HEK293T (cell line): ENCODE results near the gene SSUH2.

Source experiments
- CTCF ChIA-PET: fragments of 350-600 bp; formaldehyde crosslinking; extraction: SDS; loops from one replicate; lab custom pipeline; 2021; ENCODE audit warnings: antibody characterized with exemption, inconsistent platforms; lab: Yijun Ruan, JAX
- POLR2A ChIA-PET: fragments of 350-600 bp; formaldehyde crosslinking; extraction: SDS; loops from one replicate; lab custom pipeline; 2020; ENCODE audit warnings: antibody characterized with exemption, inconsistent platforms; lab: Yijun Ruan, JAX
- DNase-seq: peaks from one replicate; pipeline ENCODE4 v3.0.0; 2012; ENCODE audit warnings: mixed read lengths; ENCODE audit errors: extremely low spot score
- ARNT ChIP-seq: fragments of 450-650 bp; IDR thresholded peaks from 2 replicates; pipeline ENCODE4 v1.6.1; 2017; ENCODE audit warnings: mild to moderate bottlenecking
- BHLHE40 ChIP-seq: fragments of 450-650 bp; IDR thresholded peaks from 2 replicates; pipeline ENCODE4 v1.6.1; 2016; ENCODE audit warnings: mild to moderate bottlenecking, moderate library complexity, borderline replicate concordance
- CTBP1 ChIP-seq: fragments of 450-650 bp; IDR thresholded peaks from 2 replicates; pipeline ENCODE4 v1.6.1; 2016; ENCODE audit warnings: borderline replicate concordance
- ELF4 ChIP-seq: fragments of 450-650 bp; IDR thresholded peaks from 2 replicates; pipeline ENCODE4 v1.6.1; 2017; ENCODE audit warnings: antibody characterized with exemption
- FOXA1 ChIP-seq: fragments of 450-650 bp; IDR thresholded peaks from 2 replicates; pipeline ENCODE4 v1.6.1; 2016; ENCODE audit warnings: mild to moderate bottlenecking
- FOXK2 ChIP-seq: fragments of 450-650 bp; IDR thresholded peaks from 2 replicates; pipeline ENCODE4 v1.6.1; 2016; ENCODE audit warnings: mild to moderate bottlenecking
- FOXM1 ChIP-seq: fragments of 450-650 bp; IDR thresholded peaks from 2 replicates; pipeline ENCODE4 v1.6.1; 2017; ENCODE audit warnings: mild to moderate bottlenecking, borderline replicate concordance
- HDGF ChIP-seq: fragments of 450-650 bp; IDR thresholded peaks from 2 replicates; pipeline ENCODE4 v1.6.1; 2017; ENCODE audit warnings: antibody characterized with exemption, borderline replicate concordance
- L3MBTL2 ChIP-seq: fragments of 450-650 bp; conservative IDR thresholded peaks from 2 replicates; pipeline ENCODE4 v1.6.1; 2016; ENCODE audit warnings: mild to moderate bottlenecking
- LEF1 ChIP-seq: fragments of 450-650 bp; IDR thresholded peaks from 2 replicates; pipeline ENCODE4 v1.6.1; 2017; ENCODE audit warnings: mild to moderate bottlenecking, borderline replicate concordance
- NFRKB ChIP-seq: fragments of 450-650 bp; IDR thresholded peaks from 2 replicates; pipeline ENCODE4 v1.6.1; 2016; ENCODE audit warnings: mild to moderate bottlenecking, moderate library complexity
- PKNOX1 ChIP-seq: fragments of 450-650 bp; IDR thresholded peaks from 2 replicates; pipeline ENCODE4 v1.6.1; 2016
- SP1 ChIP-seq: fragments of 450-650 bp; IDR thresholded peaks from 2 replicates; pipeline ENCODE4 v1.6.1; 2017
- SUZ12 ChIP-seq: fragments of 450-650 bp; IDR thresholded peaks from 2 replicates; pipeline ENCODE4 v1.6.1; 2016; ENCODE audit warnings: mild to moderate bottlenecking
- TARDBP ChIP-seq: fragments of 450-650 bp; IDR thresholded peaks from 2 replicates; pipeline ENCODE4 v1.6.1; 2016
- ZNF384 ChIP-seq: fragments of 450-650 bp; IDR thresholded peaks from 2 replicates; pipeline ENCODE4 v1.6.1; 2016

The SSUH2 gene

GRCh38 chr3:8640223-8640622 lies 4.4 kb downstream of the SSUH2 start:
- no peak for DNase-seq
- POLR2A ChIA-PET: no interaction called here
- CTCF ChIA-PET: no interaction called here
- TF ChIP-seq ZNF384 (no peak), SP1 (no peak), NFRKB (no peak), FOXK2 (no peak), SUZ12 (no peak), BHLHE40 (no peak), PKNOX1 (no peak), FOXM1 (no peak)

GRCh38 chr3:8639659-8640000 lies 5.0 kb downstream of the SSUH2 start:
- CTCF ChIA-PET: no interaction called here
- no peak for DNase-seq
- TF ChIP-seq HDGF (no peak), FOXA1 (no peak), ARNT (no peak), BHLHE40 (no peak), FOXK2 (no peak), SP1 (no peak), L3MBTL2 (no peak), TARDBP (no peak), CTBP1 (no peak), NFRKB (no peak), ELF4 (no peak), ZNF384 (no peak), FOXM1 (no peak), SUZ12 (no peak), LEF1 (no peak), PKNOX1 (no peak)
- POLR2A ChIA-PET: no interaction called here

DNA sequence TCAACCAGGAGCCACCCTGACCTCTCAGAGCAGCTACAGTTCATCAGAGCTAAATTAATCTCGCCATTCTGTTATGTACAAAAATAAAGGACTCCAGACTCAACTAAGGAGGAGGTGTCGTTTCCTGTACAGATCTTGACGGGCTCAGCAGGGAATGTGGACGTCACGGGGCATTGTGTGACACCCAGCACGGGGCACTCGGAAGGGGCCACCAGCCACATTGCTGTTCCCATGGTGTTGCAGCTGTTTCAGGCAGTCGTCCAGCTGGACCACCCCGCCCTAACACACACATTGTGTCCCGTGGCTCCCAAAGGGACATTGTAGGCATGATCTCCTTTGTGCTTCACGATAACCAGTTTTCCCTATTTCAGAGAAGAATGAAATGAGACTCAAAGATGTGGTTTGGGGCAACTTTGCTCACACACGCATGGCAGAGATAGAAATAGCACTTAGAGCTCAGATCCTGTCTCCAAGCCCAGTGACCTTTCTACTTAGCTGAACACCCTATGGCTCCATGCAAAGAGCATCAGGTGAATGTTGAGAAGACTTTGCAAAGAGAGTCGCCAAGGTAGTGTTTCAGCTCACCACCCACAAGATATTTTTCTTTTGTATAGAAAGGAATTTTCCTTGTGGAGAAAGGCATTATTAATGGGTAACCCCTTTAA lies 5.5 kb downstream of the SSUH2 start:
- POLR2A ChIA-PET: no interaction called here
- CTCF ChIA-PET: no interaction called here
- TF ChIP-seq FOXK2 (no peak), TARDBP (no peak), SUZ12 (no peak), SP1 (no peak), ELF4 (no peak), ZNF384 (no peak), CTBP1 (no peak), LEF1 (no peak), HDGF (no peak), L3MBTL2 (no peak), FOXA1 (no peak), BHLHE40 (no peak)
- DNase-seq: no peak

DNA sequence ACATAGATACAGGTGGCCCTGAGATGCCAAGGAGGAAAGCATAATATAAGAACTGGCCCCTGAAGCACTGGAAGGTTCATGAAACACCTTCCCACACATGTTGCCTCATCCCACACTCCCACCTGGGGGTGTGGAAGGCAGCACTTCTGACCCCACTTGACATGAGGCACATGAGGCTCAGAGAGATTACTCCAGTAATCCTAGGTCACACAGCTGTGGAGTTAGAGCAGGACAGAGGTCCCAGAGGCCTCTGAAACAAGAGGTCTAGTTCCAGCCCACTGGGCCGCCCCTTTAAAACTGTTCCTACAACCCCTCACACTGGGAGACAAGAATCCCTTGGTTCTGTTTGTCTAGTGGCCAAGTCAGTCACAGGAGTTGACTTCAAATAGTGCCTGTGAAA lies 7.2 kb downstream of the SSUH2 start:
- CTCF ChIA-PET: no interaction called here
- DNase-seq: no peak
- no peak for TF ChIP-seq HDGF
- POLR2A ChIA-PET: no interaction called here

DNA sequence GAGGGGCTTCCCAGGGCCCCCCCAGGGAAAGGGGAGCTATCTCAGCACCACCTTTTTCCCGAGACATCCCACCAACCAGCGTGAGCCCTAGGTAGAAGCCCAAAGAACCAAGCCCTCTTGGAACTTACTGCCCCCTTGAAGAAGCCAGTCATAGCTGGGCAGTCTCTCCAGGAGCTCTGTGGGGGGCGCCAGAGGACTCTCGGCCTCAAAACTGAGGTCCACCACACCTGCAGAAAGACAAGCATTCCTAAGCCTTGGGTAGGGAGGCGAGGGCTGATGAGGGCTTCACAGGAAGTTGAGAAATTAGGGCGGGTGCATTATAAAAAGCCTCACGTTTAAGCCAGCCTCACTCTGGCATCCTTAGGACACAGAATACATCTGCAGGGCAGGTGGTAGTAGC lies 9.0 kb downstream of the SSUH2 start:
- DNase-seq: no peak
- ChIA-PET POLR2A (no interaction called here), CTCF (interaction anchor here (0.6 kb wide), 2 partner anchors 47 to 72 kb away, joined by 3 read pairs; no protein-coding TSS in a partner anchor)
- TF ChIP-seq FOXA1 (no peak), LEF1 (no peak), ARNT (no peak), SUZ12 (no peak), FOXM1 (no peak), BHLHE40 (no peak), FOXK2 (no peak), TARDBP (no peak), CTBP1 (no peak), ZNF384 (no peak), L3MBTL2 (no peak), NFRKB (no peak), SP1 (no peak), PKNOX1 (no peak), ELF4 (no peak), HDGF (no peak)

DNA sequence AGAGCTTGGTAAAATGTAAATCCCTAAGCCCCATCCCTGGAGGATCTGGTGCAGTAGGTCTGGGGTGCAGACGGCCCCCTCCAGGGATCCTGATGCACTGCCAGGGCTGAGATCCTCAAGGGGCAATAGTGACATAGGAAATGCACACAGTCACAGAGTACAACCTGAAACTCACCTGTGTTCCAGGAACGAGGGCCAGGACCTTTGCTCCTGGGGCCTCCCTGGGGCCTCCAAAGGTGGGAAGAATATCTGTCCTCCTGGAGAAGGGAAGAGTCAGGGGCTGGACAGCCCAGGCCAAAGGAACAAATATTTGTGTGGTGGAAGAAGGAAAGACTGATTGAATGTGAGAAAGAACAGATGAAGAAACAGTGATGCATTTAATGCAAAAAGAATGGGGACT lies 9.5 kb downstream of the SSUH2 start:
- TF ChIP-seq CTBP1: no peak
- TF ChIP-seq NFRKB: no peak
- no peak for TF ChIP-seq SUZ12
- no peak for TF ChIP-seq HDGF
- no peak for TF ChIP-seq BHLHE40
- no peak for TF ChIP-seq L3MBTL2
- no peak for TF ChIP-seq FOXK2
- no peak for TF ChIP-seq ZNF384
- no peak for TF ChIP-seq TARDBP
- ChIA-PET CTCF (no interaction called here), POLR2A (no interaction called here)
- no peak for DNase-seq
